PC-9 (cell line): ENCODE data around the gene CDK8.

Experiments
- CTCF ChIP-seq: fragments of 200-600 bp; sonication (generic); conservative IDR thresholded peaks from 2 replicates; pipeline ENCODE4 v1.6.1; 2017; ENCODE audit warnings: mixed run types, antibody characterized with exemption, mild to moderate bottlenecking, moderate library complexity
- EZH2 ChIP-seq: fragments of 200-600 bp; sonication (generic); IDR thresholded peaks from 2 replicates; pipeline ENCODE4 v1.8.0; 2017; ENCODE audit warnings: antibody characterized with exemption, low read depth

- TF ChIP-seq EZH2 (no peak), CTCF (no peak)
Measured at GRCh38 chr13:26300140-26300539, 46.2 kb downstream of the CDK8 start.
